Hepatocyte (in vitro differentiated cells): ENCODE results near the gene RIOK3.

ENCODE experiments used
- CTCF ChIP-seq: fragments of 200-600 bp; sonication (generic); IDR thresholded peaks from 2 replicates; pipeline ENCODE4 v1.5.1; 2016; ENCODE audit warnings: antibody characterized with exemption, mild to moderate bottlenecking; ENCODE audit not compliant: poor library complexity
- EZH2 ChIP-seq: fragments of 200-600 bp; sonication (generic); IDR thresholded peaks from 2 replicates; pipeline ENCODE4 v1.6.1; 2016; ENCODE audit warnings: antibody characterized with exemption, mild to moderate bottlenecking, borderline replicate concordance

GRCh38 chr18:23468753-23469459 lies 15.8 kb downstream of the RIOK3 start:
- TF ChIP-seq EZH2 (no peak), CTCF (no peak)
